Esophagus squamous epithelium (tissue), 4 donors: Measurements from ENCODE around the gene SORCS1.

ENCODE experiments used
- CTCF ChIP-seq, 6 experiments: fragments of 450-650 bp in 4 of 6; fragments of 200-600 bp in 2 of 6; sonication (generic) in 2 of 6; IDR thresholded peaks; one replicate each; pipeline ENCODE4 v1.5.1; 2016 to 2019; ENCODE audit warnings: antibody characterized with exemption in 6 of 6, mild to moderate bottlenecking in 4 of 6, moderate library complexity in 4 of 6
- POLR2A ChIP-seq, 4 donors: fragments of 450-650 bp; IDR thresholded peaks; one replicate each; pipeline ENCODE4 v1.6.1; 2017; ENCODE audit warnings: antibody characterized with exemption in 4 of 4, mild to moderate bottlenecking in 4 of 4, moderate library complexity in 3 of 4

GRCh38 chr10:107083388-107084009, 81.0 kb downstream of the SORCS1 start:
- TF ChIP-seq CTCF (IDR thresholded peaks at IDR 0.05) = no peak
- TF ChIP-seq POLR2A (IDR thresholded peaks at IDR 0.05) = no peak
